ENCODE data around the gene KCNK3. TPM values are rescaled to one million over a fixed set of nuclear protein-coding genes. Genes with fewer than 3 reads are reported as not detected.

Gene KCNK3
- total and polyA plus RNA-seq, 2 donors (not counting 1 experiment from before 2014, with no cell fraction given) = not detected

GRCh38 chr2:26722911-26723310 is 30.4 kb downstream of the KCNK3 start:
- H2AFZ ChIP-seq (ENCODE audit: insufficient read depth, low read depth, low read length, poor library complexity, severe bottlenecking) = no peak overlapping the region
- no peak overlapping the region for H3K27ac ChIP-seq (ENCODE audit: low read length in 2 of 2)
- DNase-seq (no peak), ATAC-seq (ENCODE audit: low read depth) (no peak)
- H3K79me2 ChIP-seq (ENCODE audit: control insufficient read depth, insufficient read depth, low read length) = no peaks in the 10 kb centered on the region
- H4K20me1 ChIP-seq (ENCODE audit: control insufficient read depth, insufficient read depth, low read length, poor library complexity, severe bottlenecking) = no peaks in the 10 kb centered on the region
- H3K9me3 Mint-ChIP-seq (ENCODE audit: insufficient read depth) = no peaks in the 10 kb centered on the region
- no peak overlapping the region for H3K9ac ChIP-seq (ENCODE audit: low read length)
- no peak overlapping the region for H3K27ac Mint-ChIP-seq
- H3K27me3 ChIP-seq (replicated peaks in 1 of 4; ENCODE audit: control extremely low read depth in 1 of 4, control insufficient read depth in 3 of 4, insufficient read depth in 4 of 4, low read length in 3 of 4) = peaks cover 0 to 9% (median 0%) of the 10 kb centered on the region in 4 experiments
- ChIA-PET CTCF (no interaction called here), POLR2A (no interaction called here)
- no peaks in the 10 kb centered on the region for H3K9me3 ChIP-seq (ENCODE audit: control extremely low read depth in 1 of 3, control insufficient read depth in 2 of 3, insufficient read depth in 1 of 3, low read length in 2 of 3)
- no peaks in the 10 kb centered on the region for H3K36me3 ChIP-seq (replicated peaks in 1 of 2; ENCODE audit: control extremely low read depth in 1 of 2, control insufficient read depth in 1 of 2, extremely low read depth in 1 of 2, insufficient read depth in 2 of 2, low read length in 1 of 2)
- WGBS (ENCODE audit: insufficient coverage) = no CpG with 5 or more reads among the region's 1 CpG
- H3K4me2 ChIP-seq (replicated peaks; ENCODE audit: low read depth, low read length, poor library complexity, severe bottlenecking) = no peak overlapping the region
- no peak overlapping the region for H3K4me3 ChIP-seq (ENCODE audit: control extremely low read depth in 1 of 5, extremely low read depth in 1 of 5, insufficient read depth in 1 of 5, low read depth in 2 of 5, low read length in 4 of 5)
- no peak overlapping the region for H3K4me3 Mint-ChIP-seq
- intact Hi-C loops (cut with micrococcal nuclease) = no loop called here
- no peaks in the 10 kb centered on the region for H3K4me1 ChIP-seq (ENCODE audit: control insufficient read depth in 2 of 2, insufficient read depth in 2 of 2, low read length in 2 of 2)
- TF ChIP-seq CTCF (IDR thresholded peaks at IDR 0.05) (no peak), EZH2 (IDR thresholded peaks at IDR 0.05; ENCODE audit: borderline replicate concordance, insufficient read depth, low read depth, low read length, poor library complexity, severe bottlenecking) (no peak)
- H3K27me3 Mint-ChIP-seq = peaks cover 12% of the 10 kb centered on the region
- H3K4me1 Mint-ChIP-seq = no peaks in the 10 kb centered on the region

GRCh38 chr2:26723475-26723874 is 31.0 kb downstream of the KCNK3 start:
- no peak overlapping the region for H3K9ac ChIP-seq (ENCODE audit: low read length)
- no peak overlapping the region for H3K4me2 ChIP-seq (replicated peaks; ENCODE audit: low read depth, low read length, poor library complexity, severe bottlenecking)
- H3K79me2 ChIP-seq (ENCODE audit: control insufficient read depth, insufficient read depth, low read length) = no peaks in the 10 kb centered on the region
- TF ChIP-seq CTCF (IDR thresholded peaks at IDR 0.05) (no peak), EZH2 (IDR thresholded peaks at IDR 0.05; ENCODE audit: borderline replicate concordance, insufficient read depth, low read depth, low read length, poor library complexity, severe bottlenecking) (no peak)
- no peaks in the 10 kb centered on the region for H3K9me3 Mint-ChIP-seq (ENCODE audit: insufficient read depth)
- WGBS (ENCODE audit: insufficient coverage) = 94% methylated on average over 2 of the region's 3 CpGs
- H2AFZ ChIP-seq (ENCODE audit: insufficient read depth, low read depth, low read length, poor library complexity, severe bottlenecking) = no peak overlapping the region
- H3K4me3 Mint-ChIP-seq = no peak overlapping the region
- POLR2A ChIA-PET = no interaction called here
- ATAC-seq (ENCODE audit: low read depth) = no peak
- no peak overlapping the region for H3K27ac Mint-ChIP-seq
- intact Hi-C loops (cut with micrococcal nuclease) = no loop called here
- H3K9me3 ChIP-seq (ENCODE audit: control extremely low read depth in 1 of 3, control insufficient read depth in 2 of 3, insufficient read depth in 1 of 3, low read length in 2 of 3) = no peaks in the 10 kb centered on the region
- H3K36me3 ChIP-seq (replicated peaks in 1 of 2; ENCODE audit: control extremely low read depth in 1 of 2, control insufficient read depth in 1 of 2, extremely low read depth in 1 of 2, insufficient read depth in 2 of 2, low read length in 1 of 2) = no peaks in the 10 kb centered on the region
- no peaks in the 10 kb centered on the region for H3K4me1 Mint-ChIP-seq
- H3K4me3 ChIP-seq (ENCODE audit: control extremely low read depth in 1 of 5, extremely low read depth in 1 of 5, insufficient read depth in 1 of 5, low read depth in 2 of 5, low read length in 4 of 5) = no peak overlapping the region
- peaks cover 0 to 9% (median 0%) of the 10 kb centered on the region in 4 experiments for H3K27me3 ChIP-seq (replicated peaks in 1 of 4; ENCODE audit: control extremely low read depth in 1 of 4, control insufficient read depth in 3 of 4, insufficient read depth in 4 of 4, low read length in 3 of 4)
- no peak overlapping the region for H3K27ac ChIP-seq (ENCODE audit: low read length in 2 of 2)
- H3K27me3 Mint-ChIP-seq = peaks cover 13% of the 10 kb centered on the region
- H4K20me1 ChIP-seq (ENCODE audit: control insufficient read depth, insufficient read depth, low read length, poor library complexity, severe bottlenecking) = no peaks in the 10 kb centered on the region
- DNase-seq = no peak
- H3K4me1 ChIP-seq (ENCODE audit: control insufficient read depth in 2 of 2, insufficient read depth in 2 of 2, low read length in 2 of 2) = no peaks in the 10 kb centered on the region
- CTCF ChIA-PET = no interaction called here

Measured in B cell (primary cell).